Lung (tissue), 12 donors: ENCODE data around the gene SLC52A1. TPM values are rescaled to one million over a fixed set of nuclear protein-coding genes. Genes with fewer than 3 reads are reported as not detected.
A peak's percentile ranks its signal among the peaks of the same experiment; 100 is the strongest.
"Not testable (repeated sequence)": the region's sequence is repeated elsewhere in the genome, so short reads cannot be mapped to it uniquely, and the experiment has no call there.

Source experiments
- ATAC-seq: fragments of 200-7000 bp; cut with Tn5 transposase; one replicate; pipeline ENCODE4 v1.9.1; 2020; ENCODE audit warnings: moderate number of reproducible peaks; ENCODE audit not compliant: insufficient read depth, low FRiP score
- DNase-seq, 3 donors: peaks; one replicate each; pipeline ENCODE4 v3.0.0-alpha.2; 2013 to 2017
- H3K27ac ChIP-seq, 2 donors: one replicate each; pipeline ENCODE4 v1.5.1; 2013; ENCODE audit warnings: mild to moderate bottlenecking in 2 of 2, moderate library complexity in 2 of 2, control low read depth in 1 of 2, inconsistent platforms in 1 of 2, low read depth in 1 of 2, low read length in 1 of 2
- H3K27me3 ChIP-seq, 3 donors: one replicate each; pipeline ENCODE4 v1.5.1; 2013; ENCODE audit warnings: low read length in 2 of 3; ENCODE audit not compliant: control insufficient read depth in 3 of 3, insufficient read depth in 3 of 3
- H3K36me3 ChIP-seq, 4 donors: one replicate each; pipeline ENCODE4 v1.5.1; 2013; ENCODE audit warnings: low read length in 4 of 4, mild to moderate bottlenecking in 1 of 4, moderate library complexity in 1 of 4; ENCODE audit not compliant: control insufficient read depth in 4 of 4, insufficient read depth in 4 of 4
- H3K4me1 ChIP-seq, 5 donors: one replicate each; pipeline ENCODE4 v1.5.1; 2013; ENCODE audit warnings: low read length in 5 of 5, mild to moderate bottlenecking in 2 of 5, moderate library complexity in 1 of 5; ENCODE audit not compliant: control insufficient read depth in 5 of 5, insufficient read depth in 5 of 5
- H3K4me3 ChIP-seq: one replicate; pipeline ENCODE4 v1.5.1; 2013; ENCODE audit warnings: mild to moderate bottlenecking, control low read depth, moderate library complexity
- H3K9ac ChIP-seq, 2 donors: one replicate each; pipeline ENCODE4 v1.5.1; 2013; ENCODE audit warnings: low read length in 2 of 2, control low read depth in 1 of 2; ENCODE audit not compliant: insufficient read depth in 1 of 2
- H3K9me3 ChIP-seq, 4 donors: one replicate each; pipeline ENCODE4 v1.5.1; 2013; ENCODE audit warnings: low read length in 3 of 4, mild to moderate bottlenecking in 1 of 4, moderate library complexity in 1 of 4; ENCODE audit not compliant: control insufficient read depth in 4 of 4, insufficient read depth in 3 of 4
- CTCF ChIP-seq: IDR thresholded peaks from 2 replicates; pipeline ENCODE4 v1.5.1; 2012; ENCODE audit warnings: mild to moderate bottlenecking; ENCODE audit errors: control extremely low read depth, extremely low read depth
- WGBS, 2 donors: extraction: QIAGEN DNeasy Blood & Tissue Kit; methylation state at CpG; one replicate each; pipeline ENCODE4 v1.1.7; 2013; 5-methylcytosine and 5-hydroxymethylcytosine counted together
- polyA plus RNA-seq, 2 donors: library from polyadenylated mRNA; stranded (reverse); fragments of 200-250 nt; gene quantifications; one replicate each; pipeline ENCODE4 v1.2.1, GENCODE V29; 2013
- total RNA-seq, 2 donors: library from RNA; depleted of rRNA in 1 of 2; stranded (reverse); fragments of >200 nt in 1 of 2; gene quantifications; one replicate each; pipeline ENCODE4 v1.2.1, GENCODE V29; 2014 to 2021
- donor health status: control.
- donor health status: control.
- donor health status: Bipolar disorder and iron deficiency.
- donor health status: healthy.
- donor health status: DM: yes; HTN: yes; CAD: no.

The SLC52A1 gene
- total and polyA plus RNA-seq, 4 donors = 0.47 to 1.3 (median 0.62) TPM

GRCh38 chr17:5033352-5034015 lies 1.7 kb downstream of the SLC52A1 start:
- no peak for ATAC-seq
- Histone ChIP-seq H3K27me3 (peaks cover 0 to 12% (median 0%) of the 10 kb centered on the region in 3 donors), H3K9me3 (no peaks in the 10 kb centered on the region), H3K4me1 (peaks cover 0 to 5% (median 0%) of the 10 kb centered on the region in 5 donors), H3K4me3 (no peak overlapping the region), H3K27ac (no peak overlapping the region), H3K36me3 (no peaks in the 10 kb centered on the region), H3K9ac (no peak overlapping the region)
- no peak for DNase-seq
- 92 to 93% methylated on average over 13 of the region's 13 CpGs for WGBS, 2 donors
- TF ChIP-seq CTCF = no peak

DNA sequence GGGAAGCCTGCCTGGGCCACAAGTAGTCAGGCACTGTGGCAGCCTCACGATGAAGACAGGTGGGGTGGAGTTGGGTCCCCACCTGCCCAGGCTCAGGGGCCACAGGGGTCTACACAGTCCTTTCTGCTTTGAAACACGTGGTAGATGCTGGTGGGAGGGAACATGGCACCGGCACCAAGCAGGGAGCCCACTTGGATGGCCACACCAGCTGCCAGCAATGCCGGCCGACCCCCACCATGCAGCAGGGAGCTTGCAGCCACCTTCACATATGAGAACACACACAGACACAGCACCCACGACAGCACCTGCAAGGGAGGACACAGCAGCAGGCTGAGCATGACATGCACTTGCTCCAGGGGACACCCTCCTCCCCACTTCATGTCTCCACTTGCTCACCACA lies 2.4 kb downstream of the SLC52A1 start:
- Histone ChIP-seq H3K27ac (no peak overlapping the region), H3K9me3 (no peaks in the 10 kb centered on the region), H3K4me3 (no peak overlapping the region), H3K4me1 (peaks cover 0 to 5% (median 0%) of the 10 kb centered on the region in 5 donors), H3K27me3 (peaks cover 0 to 12% (median 0%) of the 10 kb centered on the region in 3 donors), H3K9ac (no peak overlapping the region), H3K36me3 (no peaks in the 10 kb centered on the region)
- DNase-seq (no peak), ATAC-seq (no peak)
- TF ChIP-seq CTCF = no peak
- WGBS, 2 donors = 90 to 92% methylated on average over 6 of the region's 6 CpGs

GRCh38 chr17:5031365-5032082 lies 3.7 kb downstream of the SLC52A1 start:
- H3K27me3 ChIP-seq = peaks cover 0 to 12% (median 0%) of the 10 kb centered on the region in 3 donors
- H3K9me3 ChIP-seq = no peaks in the 10 kb centered on the region
- peak overlapping the region in 1 of 2 donors; percentile 82 for H3K9ac ChIP-seq
- peaks cover 0 to 5% (median 0%) of the 10 kb centered on the region in 5 donors for H3K4me1 ChIP-seq
- H3K36me3 ChIP-seq = no peaks in the 10 kb centered on the region
- TF ChIP-seq CTCF = peak; percentile 74
- 4 to 6% methylated on average over 35 to 48 of the region's 48 CpGs for WGBS, 2 donors
- ATAC-seq (peak; percentile 76), DNase-seq (peak; percentile 93 to 95 (median 94))
- H3K27ac ChIP-seq = peak overlapping the region in 1 of 2 donors; percentile 52
- H3K4me3 ChIP-seq = peak overlapping the region; percentile 8

DNA sequence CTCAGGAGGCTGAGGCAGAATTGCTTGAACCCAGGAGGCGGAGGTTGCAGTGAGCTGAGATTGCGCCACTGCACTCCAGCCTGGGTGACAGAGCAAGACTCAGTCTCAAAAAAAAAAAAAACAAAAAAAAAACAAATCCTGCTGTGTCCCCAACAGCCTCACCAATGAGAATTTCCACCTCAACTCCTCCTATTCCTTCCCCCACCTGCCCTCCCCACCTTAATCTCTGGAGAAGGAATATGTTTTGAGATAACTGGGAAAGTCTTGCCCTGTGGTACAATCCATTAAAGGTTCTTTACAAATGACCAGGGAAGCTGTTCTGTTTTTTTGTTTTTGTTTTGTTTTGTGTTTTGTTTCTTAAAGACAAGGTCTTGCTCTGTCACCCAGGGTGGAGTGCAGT lies 5.1 kb downstream of the SLC52A1 start:
- not testable (repeated sequence) for H3K9me3 ChIP-seq, H3K36me3 ChIP-seq, H3K4me1 ChIP-seq, H3K27ac ChIP-seq, H3K4me3 ChIP-seq, DNase-seq, H3K9ac ChIP-seq, ATAC-seq
- 51 to 83% methylated on average over 2 of the region's 2 CpGs for whole genome bisulfite sequencing, 2 donors
- peaks cover 0 to 12% (median 0%) of the 10 kb centered on the region in 3 donors for H3K27me3 ChIP-seq
